Measurements from ENCODE around the gene PRDM16. TPM values are rescaled to one million over a fixed set of nuclear protein-coding genes. Genes with fewer than 3 reads are reported as not detected.

PRDM16 gene
- total RNA-seq, 1 experiment from 2014 or later = 0.17 TPM

DNA sequence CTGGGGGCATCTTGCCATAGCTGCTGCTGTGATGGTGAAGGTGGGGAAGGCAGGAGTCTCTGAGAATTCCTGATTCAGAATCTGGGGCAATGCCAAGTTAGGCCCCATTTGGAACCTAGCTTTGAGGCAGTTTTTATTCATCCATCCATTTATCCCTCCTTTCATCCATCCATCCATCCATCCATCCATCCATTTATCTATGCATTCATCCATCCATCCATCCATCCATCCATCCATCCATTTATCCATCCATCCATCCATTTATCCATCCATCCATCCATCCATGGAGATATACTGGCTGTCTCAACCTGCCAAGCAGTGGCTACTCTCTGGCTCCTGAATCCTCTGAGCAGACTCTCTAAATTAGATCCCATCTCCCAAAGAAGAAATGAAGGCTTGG lies 83.1 kb downstream of the PRDM16 start:
- DNase-seq = no peak
- Histone ChIP-seq H2BK15ac (ENCODE audit: low read depth, low read length) (no peak overlapping the region), H2BK120ac (ENCODE audit: low read depth, low read length, poor library complexity, severe bottlenecking) (no peak overlapping the region), H3K4me2 (ENCODE audit: insufficient read depth, insufficient read length, low read length) (no peak overlapping the region), H3K9me3 (ENCODE audit: control insufficient read depth, low read depth, low read length) (no peaks in the 10 kb centered on the region), H3K23ac (ENCODE audit: insufficient read length, low read depth, low read length) (no peak overlapping the region), H3K18ac (ENCODE audit: insufficient read length, low read depth, low read length) (no peak overlapping the region), H3K79me2 (ENCODE audit: insufficient read depth, low read length) (no peaks in the 10 kb centered on the region), H3K4me1 (ENCODE audit: insufficient read depth, low read length) (no peaks in the 10 kb centered on the region), H3K79me1 (ENCODE audit: insufficient read depth, low read depth, low read length, poor library complexity, severe bottlenecking) (no peaks in the 10 kb centered on the region), H3K23me2 (ENCODE audit: insufficient read length, low read depth, low read length, poor library complexity, severe bottlenecking) (no peaks in the 10 kb centered on the region), H2AK5ac (ENCODE audit: insufficient read length, low read length) (no peak overlapping the region), H3K27me3 (ENCODE audit: insufficient read depth, low read length) (no peaks in the 10 kb centered on the region), H2AFZ (ENCODE audit: low read length) (no peak overlapping the region), H2BK5ac (ENCODE audit: insufficient read length, low read length) (no peak overlapping the region), H4K91ac (ENCODE audit: insufficient read length, low read depth, low read length) (no peak overlapping the region), H2BK20ac (ENCODE audit: low read depth, low read length, poor library complexity, severe bottlenecking) (no peak overlapping the region), H3T11ph (ENCODE audit: low read length) (no peak overlapping the region), H3K27ac (ENCODE audit: insufficient read length, low read depth, low read length) (no peak overlapping the region), H4K20me1 (ENCODE audit: control insufficient read depth, insufficient read depth, insufficient read length) (no peaks in the 10 kb centered on the region), H2BK12ac (ENCODE audit: insufficient read length, low read depth, low read length) (no peak overlapping the region), H4K5ac (ENCODE audit: insufficient read length, low read depth, low read length) (no peak overlapping the region), H3K56ac (ENCODE audit: insufficient read length, low read depth, low read length) (no peak overlapping the region), H3K9ac (ENCODE audit: extremely low read depth, insufficient read length, low read length) (no peak overlapping the region), H3K4ac (ENCODE audit: low read depth, low read length) (no peak overlapping the region), H3K14ac (ENCODE audit: insufficient read depth, low read length) (no peak overlapping the region), H4K8ac (replicated peaks; ENCODE audit: insufficient read length, low read depth, low read length) (no peak overlapping the region)
- H3K4me1 Mint-ChIP-seq = no peaks in the 10 kb centered on the region
- H3K4me3 Mint-ChIP-seq = no peak overlapping the region
- no peak for TF ChIP-seq CTCF (conservative IDR thresholded peaks at IDR 0.05)
- peaks cover 3% of the 10 kb centered on the region; the same call in 1 of the 2 replicates for H3K27me3 Mint-ChIP-seq (ENCODE audit: low read depth)
- no peaks in the 10 kb centered on the region for H3K9me3 Mint-ChIP-seq
- H3K27ac Mint-ChIP-seq = no peak overlapping the region
- H3K36me3 Mint-ChIP-seq (ENCODE audit: insufficient read depth in 1 of 3, low read depth in 3 of 3) = no peaks in the 10 kb centered on the region; a peak in 1 of 7 replicates

Data from H9 (cell line).